GM19397 (cell line): ENCODE results near the gene ZCCHC7.
"Not testable (repeated sequence)": the region's sequence is repeated elsewhere in the genome, so short reads cannot be mapped to it uniquely, and the experiment has no call there.

Experiments used
- ATAC-seq: cut with Tn5 transposase; IDR thresholded peaks from one replicate; pipeline ENCODE4 v1.9.1; 2021; ENCODE audit warnings: mild to moderate bottlenecking, moderate library complexity; ENCODE audit not compliant: unreplicated experiment

ZCCHC7 gene

GRCh38 chr9:37119907-37120842, at the start of gene ZCCHC7:
ZCCHC7 (plus strand) TSS chr9:37120574.
- ATAC-seq = peak; percentile 93

- not testable (repeated sequence) for ATAC-seq
These were observed 45.6 kb upstream of the ZCCHC7 start for GRCh38 chr9:37074790-37075189.

GRCh38 chr9:37079370-37080164, 40.8 kb upstream of the ZCCHC7 start:
- peak; percentile 88 for ATAC-seq

GRCh38 chr9:37080165-37080628, 40.2 kb upstream of the ZCCHC7 start:
- ATAC-seq = peak; percentile 14

- ATAC-seq = not testable (repeated sequence)
These were observed 38.9 kb upstream of the ZCCHC7 start for GRCh38 chr9:37081507-37081906.

GRCh38 chr9:37082214-37082765, 38.1 kb upstream of the ZCCHC7 start:
- ATAC-seq = no peak

GRCh38 chr9:37083654-37084053, 36.7 kb upstream of the ZCCHC7 start:
- ATAC-seq = no peak

- no peak for ATAC-seq
These were observed 35.1 kb upstream of the ZCCHC7 start for GRCh38 chr9:37085233-37085632.

GRCh38 chr9:37092714-37093295, 27.6 kb upstream of the ZCCHC7 start:
- ATAC-seq = not testable (repeated sequence)

GRCh38 chr9:37094751-37095150, 25.6 kb upstream of the ZCCHC7 start:
- no peak for ATAC-seq

- no peak for ATAC-seq
These were observed 23.7 kb upstream of the ZCCHC7 start for GRCh38 chr9:37096628-37097027.

GRCh38 chr9:37097294-37097693, 23.1 kb upstream of the ZCCHC7 start:
- no peak for ATAC-seq

- no peak for ATAC-seq
These were observed 20.0 kb upstream of the ZCCHC7 start for GRCh38 chr9:37100327-37100726.

- peak; percentile 63 for ATAC-seq
These were observed 19.6 kb upstream of the ZCCHC7 start for GRCh38 chr9:37100741-37101140.

- ATAC-seq = no peak
These were observed 17.9 kb upstream of the ZCCHC7 start for GRCh38 chr9:37102486-37102885.

- ATAC-seq = no peak
These were observed 16.0 kb upstream of the ZCCHC7 start for GRCh38 chr9:37104183-37104889.

GRCh38 chr9:37105234-37105633, 15.1 kb upstream of the ZCCHC7 start:
- no peak for ATAC-seq

GRCh38 chr9:37107701-37108100, 12.7 kb upstream of the ZCCHC7 start:
- ATAC-seq = no peak

GRCh38 chr9:37114442-37114841, 5.9 kb upstream of the ZCCHC7 start:
- ATAC-seq = not testable (repeated sequence)

GRCh38 chr9:37117956-37118355, 2.4 kb upstream of the ZCCHC7 start:
- no peak for ATAC-seq
